Measurements from ENCODE around the gene ZNF598. TPM values are rescaled to one million over a fixed set of nuclear protein-coding genes. Genes with fewer than 3 reads are reported as not detected.
A peak's percentile ranks its signal among the peaks of the same experiment; 100 is the strongest.

The ZNF598 gene
- total RNA-seq, 4 donors from 2014 or later: 31.3 to 56.1 (median 40.9) TPM

GRCh38 chr16:1998852-1999801 lies 10.5 kb downstream of the ZNF598 start:
- WGBS, 2 donors: 92 to 97% methylated on average over 5 to 10 of the region's 39 CpGs
- DNase-seq: no peak
- peaks cover 47 to 76% (median 51%) of the 10 kb centered on the region in 3 donors for H3K36me3 ChIP-seq
- no peaks in the 10 kb centered on the region for H3K9me3 ChIP-seq
- peak overlapping the region in 2 of 4 donors; percentile 34 to 81 for H3K27ac ChIP-seq
- intact Hi-C loops (cut with DNase I): no loop called here
- peaks cover 2 to 34% (median 14%) of the 10 kb centered on the region in 3 donors for H3K4me1 ChIP-seq
- H3K27me3 ChIP-seq: no peaks in the 10 kb centered on the region
- no peak overlapping the region for H3K4me3 ChIP-seq
- TF ChIP-seq CTCF (IDR thresholded peaks at IDR 0.05) (no peak), POLR2A (IDR thresholded peaks at IDR 0.05) (no peak)

GRCh38 chr16:1998360-1998835 lies 11.2 kb downstream of the ZNF598 start:
- no peak overlapping the region for H3K4me3 ChIP-seq
- intact Hi-C loops (cut with DNase I): no loop called here
- H3K9me3 ChIP-seq: no peaks in the 10 kb centered on the region
- peak overlapping the region in 3 of 4 donors; percentile 34 to 81 (median 42) for H3K27ac ChIP-seq
- peaks cover 47 to 73% (median 51%) of the 10 kb centered on the region in 3 donors for H3K36me3 ChIP-seq
- H3K4me1 ChIP-seq: peaks cover 2 to 34% (median 9%) of the 10 kb centered on the region in 3 donors
- TF ChIP-seq POLR2A (IDR thresholded peaks at IDR 0.05) (no peak), CTCF (IDR thresholded peaks at IDR 0.05) (no peak)
- no peaks in the 10 kb centered on the region for H3K27me3 ChIP-seq
- DNase-seq: no peak
- 73 to 100% methylated on average over 3 to 6 of the region's 27 CpGs for WGBS, 2 donors

- H3K36me3 ChIP-seq: peaks cover 44 to 67% (median 46%) of the 10 kb centered on the region in 3 donors
- no peak overlapping the region for H3K4me3 ChIP-seq
- TF ChIP-seq CTCF (IDR thresholded peaks at IDR 0.05): no peak
- TF ChIP-seq POLR2A (IDR thresholded peaks at IDR 0.05): no peak
- H3K4me1 ChIP-seq: peaks cover 4 to 38% (median 13%) of the 10 kb centered on the region in 3 donors
- intact Hi-C loops (cut with DNase I): no loop called here
- H3K9me3 ChIP-seq: peaks cover 0 to under 1% (median 0%) of the 10 kb centered on the region in 3 donors
- DNase-seq: no peak
- H3K27ac ChIP-seq: peak overlapping the region in 3 of 4 donors; percentile 42 to 83 (median 71)
- WGBS, 2 donors: 60 to 73% methylated on average over 6 to 14 of the region's 26 CpGs
- H3K27me3 ChIP-seq: no peaks in the 10 kb centered on the region
Measured at GRCh38 chr16:1997494-1998359, 11.9 kb downstream of the ZNF598 start.

- Histone ChIP-seq H3K27me3 (peaks cover 12 to 31% (median 19%) of the 10 kb centered on the region in 4 donors), H3K36me3 (peaks cover 9 to 27% (median 10%) of the 10 kb centered on the region in 3 donors), H3K4me3 (no peak overlapping the region), H3K27ac (peak overlapping the region; percentile 9 to 46 (median 28)), H3K9me3 (peaks cover 0 to 6% (median 0%) of the 10 kb centered on the region in 3 donors), H3K4me1 (peaks cover 33 to 78% (median 34%) of the 10 kb centered on the region in 3 donors)
- 45 to 60% methylated on average over 2 of the region's 2 CpGs for WGBS, 2 donors
- TF ChIP-seq CTCF (IDR thresholded peaks at IDR 0.05): no peak
- no peak for TF ChIP-seq POLR2A (IDR thresholded peaks at IDR 0.05)
- intact Hi-C loops (cut with DNase I): no loop called here
- DNase-seq: no peak
Measured at GRCh38 chr16:1993731-1994131, 15.9 kb downstream of the ZNF598 start.
